ENCODE measurements around the gene LTA.

The LTA gene

GRCh38 chr6:31577579-31577966 lies 5.5 kb downstream of the LTA start:
- no peak for TF ChIP-seq CTCF (IDR thresholded peaks at IDR 0.05; ENCODE audit: low read depth, low read length)
- no peak overlapping the region for H3K4me3 ChIP-seq (replicated peaks in 1 of 2; ENCODE audit: low read depth in 2 of 2, low read length in 2 of 2)
- no peak for DNase-seq (ENCODE audit: low read depth in 2 of 2)

- no peak overlapping the region for H3K4me3 ChIP-seq (replicated peaks in 1 of 2; ENCODE audit: low read depth in 2 of 2, low read length in 2 of 2)
- no peak for TF ChIP-seq CTCF (IDR thresholded peaks at IDR 0.05; ENCODE audit: low read depth, low read length)
- no peak for DNase-seq (ENCODE audit: low read depth in 2 of 2)
Observed at GRCh38 chr6:31578184-31579118, 6.4 kb downstream of the LTA start.

GRCh38 chr6:31579119-31579505 lies 7.0 kb downstream of the LTA start:
- no peak overlapping the region for H3K4me3 ChIP-seq (replicated peaks in 1 of 2; ENCODE audit: low read depth in 2 of 2, low read length in 2 of 2)
- DNase-seq (ENCODE audit: low read depth in 2 of 2), result no peak
- TF ChIP-seq CTCF (IDR thresholded peaks at IDR 0.05; ENCODE audit: low read depth, low read length), result no peak

- TF ChIP-seq CTCF (IDR thresholded peaks at IDR 0.05; ENCODE audit: low read depth, low read length), result no peak
- no peak for DNase-seq (ENCODE audit: low read depth in 2 of 2)
- H3K4me3 ChIP-seq (replicated peaks in 1 of 2; ENCODE audit: low read depth in 2 of 2, low read length in 2 of 2), result no peak overlapping the region
Observed at GRCh38 chr6:31579546-31580437, 7.7 kb downstream of the LTA start.

GRCh38 chr6:31580438-31580740 lies 8.3 kb downstream of the LTA start:
- peak overlapping the region; percentile 84 to 90 for H3K4me3 ChIP-seq (replicated peaks in 1 of 2; ENCODE audit: low read depth in 2 of 2, low read length in 2 of 2)
- DNase-seq (ENCODE audit: low read depth in 2 of 2), result no peak
- TF ChIP-seq CTCF (IDR thresholded peaks at IDR 0.05; ENCODE audit: low read depth, low read length), result no peak

GRCh38 chr6:31580807-31581433 lies 8.8 kb downstream of the LTA start:
- peak overlapping the region; percentile 84 to 90 for H3K4me3 ChIP-seq (replicated peaks in 1 of 2; ENCODE audit: low read depth in 2 of 2, low read length in 2 of 2)
- DNase-seq (ENCODE audit: low read depth in 2 of 2), result peak; percentile 75 to 86
- TF ChIP-seq CTCF (IDR thresholded peaks at IDR 0.05; ENCODE audit: low read depth, low read length), result peak; percentile 71
